GM23338 (cell line): ENCODE data around the gene KIF5A. TPM values are rescaled to one million over a fixed set of nuclear protein-coding genes. Genes with fewer than 3 reads are reported as not detected.

Experiments used
- ATAC-seq: fragments of 200-7000 bp; cut with Tn5 transposase; 3 replicates; pipeline ENCODE4 v1.9.1; 2020
- DNase-seq: peaks from one replicate; pipeline ENCODE4 v3.0.0-alpha.2; 2015; ENCODE audit warnings: low spot score
- H2AFZ ChIP-seq: fragments of 200-600 bp; sonication (generic); 2 replicates; pipeline ENCODE4 v1.8.0; 2016; ENCODE audit warnings: antibody characterized with exemption, mild to moderate bottlenecking, moderate library complexity
- H3F3A ChIP-seq: fragments of 200-600 bp; sonication (generic); replicated peaks from 2 replicates; pipeline ENCODE4 v1.8.0; 2017; ENCODE audit warnings: antibody characterized with exemption, mixed run types, low read depth
- H3K27ac ChIP-seq: fragments of 200-600 bp; sonication (generic); 2 replicates; pipeline ENCODE4 v1.6.1; 2016; ENCODE audit warnings: low read depth
- H3K27me3 ChIP-seq: fragments of 200-600 bp; sonication (generic); 2 replicates; pipeline ENCODE4 v1.8.0; 2016; ENCODE audit warnings: mild to moderate bottlenecking, mixed run types, moderate library complexity; ENCODE audit not compliant: insufficient read depth
- H3K36me3 ChIP-seq: fragments of 200-600 bp; sonication (generic); 2 replicates; pipeline ENCODE4 v1.8.0; 2016; ENCODE audit warnings: mild to moderate bottlenecking; ENCODE audit not compliant: insufficient read depth
- H3K4me1 ChIP-seq: fragments of 200-600 bp; sonication (generic); 2 replicates; pipeline ENCODE4 v1.8.0; 2016; ENCODE audit warnings: mild to moderate bottlenecking, moderate library complexity; ENCODE audit not compliant: insufficient read depth
- H3K4me2 ChIP-seq: fragments of 200-600 bp; sonication (generic); 2 replicates; pipeline ENCODE4 v1.7.1; 2017; ENCODE audit warnings: mixed run types
- H3K4me3 ChIP-seq: fragments of 200-600 bp; sonication (generic); 2 replicates; pipeline ENCODE4 v1.6.1; 2016; ENCODE audit warnings: mixed run types
- H3K79me2 ChIP-seq: fragments of 200-600 bp; sonication (generic); replicated peaks from 2 replicates; pipeline ENCODE4 v1.8.0; 2017; ENCODE audit warnings: mild to moderate bottlenecking; ENCODE audit not compliant: insufficient read depth
- H3K9me2 ChIP-seq: fragments of 200-600 bp; sonication (generic); 2 replicates; pipeline ENCODE4 v1.8.0; 2017; ENCODE audit not compliant: insufficient read depth
- H4K20me1 ChIP-seq: fragments of 200-600 bp; sonication (generic); replicated peaks from 2 replicates; pipeline ENCODE4 v1.8.0; 2017; ENCODE audit warnings: mild to moderate bottlenecking; ENCODE audit not compliant: insufficient read depth
- H3K27ac Mint-ChIP-seq: 2 replicates; pipeline ENCODE4 v1.8.0; 2020; ENCODE audit warnings: inconsistent platforms, mild to moderate bottlenecking, moderate library complexity, mixed read lengths
- H3K27me3 Mint-ChIP-seq: 3 replicates; pipeline ENCODE4 v1.8.0; 2022; ENCODE audit warnings: low read depth, mild to moderate bottlenecking, moderate library complexity, mixed read lengths, inconsistent platforms; ENCODE audit not compliant: insufficient read depth, poor library complexity
- H3K36me3 Mint-ChIP-seq: 3 replicates; pipeline ENCODE4 v1.8.0; 2021; ENCODE audit warnings: low read depth, mild to moderate bottlenecking, inconsistent platforms, moderate library complexity, mixed read lengths
- H3K4me1 Mint-ChIP-seq: 3 replicates; pipeline ENCODE4 v1.8.0; 2020; ENCODE audit warnings: mild to moderate bottlenecking, inconsistent platforms, mixed read lengths
- H3K4me3 Mint-ChIP-seq: 3 replicates; pipeline ENCODE4 v1.8.0; 2021; ENCODE audit warnings: moderate library complexity, mild to moderate bottlenecking, inconsistent platforms, mixed read lengths
- H3K9me3 Mint-ChIP-seq: 3 replicates; pipeline ENCODE4 v1.8.0; 2020; ENCODE audit warnings: moderate library complexity, mild to moderate bottlenecking, inconsistent platforms, mixed read lengths
- CREB1 ChIP-seq: fragments of 250-450 bp; sonication (Bioruptor Pico); IDR thresholded peaks from 2 replicates; pipeline ENCODE4 v1.5.0; 2020; ENCODE audit warnings: low read depth, mild to moderate bottlenecking, moderate library complexity
- EZH2 ChIP-seq: fragments of 200-600 bp; sonication (generic); IDR thresholded peaks from one replicate; pipeline ENCODE4 v1.8.0; 2017; ENCODE audit warnings: antibody characterized with exemption, mild to moderate bottlenecking, low read depth; ENCODE audit not compliant: unreplicated experiment
- EZH2phosphoT487 ChIP-seq: fragments of 200-600 bp; sonication (generic); IDR thresholded peaks from one replicate; pipeline ENCODE4 v1.8.1; 2018; ENCODE audit warnings: antibody characterized with exemption; ENCODE audit not compliant: unreplicated experiment
- NANOG ChIP-seq: IDR thresholded peaks from 2 replicates; pipeline ENCODE4 v1.6.1; 2016; ENCODE audit warnings: antibody characterized with exemption, borderline replicate concordance
- ZNF331 ChIP-seq: fragments of 250-450 bp; sonication (Bioruptor Pico); IDR thresholded peaks from 2 replicates; pipeline ENCODE4 v1.5.0; 2020; ENCODE audit warnings: low read depth, mild to moderate bottlenecking, moderate library complexity
- polyA plus RNA-seq: library from polyadenylated mRNA; unstranded; fragments of >200 nt; fragmentation: Nextera tagmentation; extraction: Ambion mirVana; gene quantifications from 2 replicates; pipeline ENCODE4 v1.2.1, GENCODE V29; 2016
- total RNA-seq: library from RNA; depleted of rRNA; stranded (reverse); fragments of >200 nt; shearing (Covaris generic); gene quantifications from 2 replicates; pipeline ENCODE4 v1.2.3, GENCODE V29; 2014
- TF ChIP-seq, protein P1 (sequence below), 2 experiments: fragments of 200-600 bp in 1 of 2; sonication (generic) in 1 of 2; conservative IDR thresholded peaks; 2 replicates each; pipeline versions ENCODE4 v1.5.1 to v1.6.1; 2016 to 2017; ENCODE audit warnings: antibody characterized with exemption in 2 of 2, low read depth in 2 of 2, mild to moderate bottlenecking in 2 of 2, moderate library complexity in 1 of 2
- TF ChIP-seq, protein P2 (sequence below): IDR thresholded peaks from one replicate; pipeline ENCODE4 v1.6.1; 2018; ENCODE audit warnings: antibody characterized with exemption; ENCODE audit not compliant: unreplicated experiment
- TF ChIP-seq, protein P3 (sequence below): IDR thresholded peaks from 2 replicates; pipeline ENCODE4 v1.6.1; 2016; ENCODE audit warnings: antibody characterized with exemption
- TF ChIP-seq, protein P4 (sequence below): fragments of 250-450 bp; sonication (Bioruptor Pico); IDR thresholded peaks from 2 replicates; pipeline ENCODE4 v1.5.0; 2020; ENCODE audit warnings: mild to moderate bottlenecking, moderate library complexity

Gene KIF5A
- total and polyA plus RNA-seq, 2 experiments from 2014 or later: 11.1 to 21.3 TPM

DNA sequence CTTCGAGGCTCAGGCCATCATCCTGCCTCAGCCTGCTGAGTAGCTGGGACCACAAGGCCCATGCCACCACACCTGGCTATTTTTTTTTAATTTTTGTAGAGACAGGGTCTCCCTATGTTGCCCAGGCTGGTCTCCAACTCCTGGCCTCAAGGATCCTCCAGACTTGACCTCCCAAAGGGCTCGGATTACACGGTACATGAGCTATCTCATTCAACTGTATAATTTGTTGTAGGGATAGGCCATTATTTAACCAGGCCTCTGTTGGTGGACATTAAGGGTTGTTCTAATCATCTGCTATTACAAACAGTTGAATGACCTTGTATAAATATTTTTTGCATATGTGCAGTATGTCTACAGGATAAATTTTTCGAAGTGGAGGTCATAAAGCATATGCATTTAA is 9.0 kb downstream of the KIF5A start:
- Histone ChIP-seq H2AFZ (no peak overlapping the region), H3K4me1 (peaks cover 12% of the 10 kb centered on the region; the same call in 1 of the 2 replicates), H3F3A (0 out of 2 replicates have a peak, but pooled peaks cover 4% of the 10 kb centered on the region), H3K36me3 (no peaks in the 10 kb centered on the region), H4K20me1 (peaks cover 18% of the 10 kb centered on the region), H3K27ac (no peak overlapping the region), H3K4me2 (no peak overlapping the region), H3K9me2 (no peaks in the 10 kb centered on the region), H3K27me3 (no peaks in the 10 kb centered on the region), H3K79me2 (peaks cover 16% of the 10 kb centered on the region; the same call in 1 of the 2 replicates), H3K4me3 (no peak overlapping the region)
- H3K27ac Mint-ChIP-seq: no peak overlapping the region
- no peaks in the 10 kb centered on the region for H3K27me3 Mint-ChIP-seq
- peaks cover 12% of the 10 kb centered on the region; the same call in 2 of the 3 replicates for H3K4me1 Mint-ChIP-seq
- DNase-seq: no peak
- H3K4me3 Mint-ChIP-seq: no peak overlapping the region
- ATAC-seq: no peak
- H3K36me3 Mint-ChIP-seq: peaks cover under 1% of the 10 kb centered on the region; the same call in 2 of the 3 replicates
- TF ChIP-seq NANOG: no peak
- TF ChIP-seq CREB1 (CRISPR knock-in tag): no peak
- TF ChIP-seq, protein P1, sequence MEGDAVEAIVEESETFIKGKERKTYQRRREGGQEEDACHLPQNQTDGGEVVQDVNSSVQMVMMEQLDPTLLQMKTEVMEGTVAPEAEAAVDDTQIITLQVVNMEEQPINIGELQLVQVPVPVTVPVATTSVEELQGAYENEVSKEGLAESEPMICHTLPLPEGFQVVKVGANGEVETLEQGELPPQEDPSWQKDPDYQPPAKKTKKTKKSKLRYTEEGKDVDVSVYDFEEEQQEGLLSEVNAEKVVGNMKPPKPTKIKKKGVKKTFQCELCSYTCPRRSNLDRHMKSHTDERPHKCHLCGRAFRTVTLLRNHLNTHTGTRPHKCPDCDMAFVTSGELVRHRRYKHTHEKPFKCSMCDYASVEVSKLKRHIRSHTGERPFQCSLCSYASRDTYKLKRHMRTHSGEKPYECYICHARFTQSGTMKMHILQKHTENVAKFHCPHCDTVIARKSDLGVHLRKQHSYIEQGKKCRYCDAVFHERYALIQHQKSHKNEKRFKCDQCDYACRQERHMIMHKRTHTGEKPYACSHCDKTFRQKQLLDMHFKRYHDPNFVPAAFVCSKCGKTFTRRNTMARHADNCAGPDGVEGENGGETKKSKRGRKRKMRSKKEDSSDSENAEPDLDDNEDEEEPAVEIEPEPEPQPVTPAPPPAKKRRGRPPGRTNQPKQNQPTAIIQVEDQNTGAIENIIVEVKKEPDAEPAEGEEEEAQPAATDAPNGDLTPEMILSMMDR (conservative IDR thresholded peaks at IDR 0.05; ENCODE audit: low read depth in 2 of 2): no peak
- TF ChIP-seq EZH2: no peak
- TF ChIP-seq, protein P2, sequence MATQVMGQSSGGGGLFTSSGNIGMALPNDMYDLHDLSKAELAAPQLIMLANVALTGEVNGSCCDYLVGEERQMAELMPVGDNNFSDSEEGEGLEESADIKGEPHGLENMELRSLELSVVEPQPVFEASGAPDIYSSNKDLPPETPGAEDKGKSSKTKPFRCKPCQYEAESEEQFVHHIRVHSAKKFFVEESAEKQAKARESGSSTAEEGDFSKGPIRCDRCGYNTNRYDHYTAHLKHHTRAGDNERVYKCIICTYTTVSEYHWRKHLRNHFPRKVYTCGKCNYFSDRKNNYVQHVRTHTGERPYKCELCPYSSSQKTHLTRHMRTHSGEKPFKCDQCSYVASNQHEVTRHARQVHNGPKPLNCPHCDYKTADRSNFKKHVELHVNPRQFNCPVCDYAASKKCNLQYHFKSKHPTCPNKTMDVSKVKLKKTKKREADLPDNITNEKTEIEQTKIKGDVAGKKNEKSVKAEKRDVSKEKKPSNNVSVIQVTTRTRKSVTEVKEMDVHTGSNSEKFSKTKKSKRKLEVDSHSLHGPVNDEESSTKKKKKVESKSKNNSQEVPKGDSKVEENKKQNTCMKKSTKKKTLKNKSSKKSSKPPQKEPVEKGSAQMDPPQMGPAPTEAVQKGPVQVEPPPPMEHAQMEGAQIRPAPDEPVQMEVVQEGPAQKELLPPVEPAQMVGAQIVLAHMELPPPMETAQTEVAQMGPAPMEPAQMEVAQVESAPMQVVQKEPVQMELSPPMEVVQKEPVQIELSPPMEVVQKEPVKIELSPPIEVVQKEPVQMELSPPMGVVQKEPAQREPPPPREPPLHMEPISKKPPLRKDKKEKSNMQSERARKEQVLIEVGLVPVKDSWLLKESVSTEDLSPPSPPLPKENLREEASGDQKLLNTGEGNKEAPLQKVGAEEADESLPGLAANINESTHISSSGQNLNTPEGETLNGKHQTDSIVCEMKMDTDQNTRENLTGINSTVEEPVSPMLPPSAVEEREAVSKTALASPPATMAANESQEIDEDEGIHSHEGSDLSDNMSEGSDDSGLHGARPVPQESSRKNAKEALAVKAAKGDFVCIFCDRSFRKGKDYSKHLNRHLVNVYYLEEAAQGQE: no peak
- H3K9me3 Mint-ChIP-seq: no peaks in the 10 kb centered on the region

DNA sequence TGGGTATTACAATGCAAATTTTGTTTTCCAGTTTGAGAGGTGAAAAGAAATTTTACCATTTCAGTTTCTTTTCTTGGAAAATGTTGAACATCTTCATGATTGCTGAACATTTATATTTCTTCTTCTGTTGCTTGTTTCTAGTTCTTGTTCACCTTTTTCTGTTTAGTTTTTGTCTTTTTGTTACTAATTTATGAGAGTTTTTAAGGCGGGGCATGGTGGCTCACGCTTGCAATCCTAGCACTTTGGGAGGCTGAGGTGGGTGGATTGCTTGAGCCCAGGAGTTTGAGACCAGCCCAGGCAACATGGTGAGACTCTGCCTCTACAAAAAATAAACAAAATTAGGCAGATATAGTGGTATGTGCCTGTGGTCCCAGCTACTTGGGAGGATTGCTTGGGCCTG is 10.7 kb downstream of the KIF5A start:
- H3K4me3 Mint-ChIP-seq: no peak overlapping the region
- Histone ChIP-seq H3K9me2 (no peaks in the 10 kb centered on the region), H3K27me3 (no peaks in the 10 kb centered on the region), H2AFZ (no peak overlapping the region), H3K4me3 (no peak overlapping the region), H3K4me2 (no peak overlapping the region), H3K27ac (no peak overlapping the region), H4K20me1 (peaks cover 5% of the 10 kb centered on the region; the same call in 1 of the 2 replicates), H3K36me3 (no peaks in the 10 kb centered on the region; the same call in 1 of the 2 replicates), H3F3A (no peaks in the 10 kb centered on the region), H3K4me1 (peaks cover 11% of the 10 kb centered on the region; the same call in 1 of the 2 replicates), H3K79me2 (peaks cover 16% of the 10 kb centered on the region; the same call in 1 of the 2 replicates)
- H3K4me1 Mint-ChIP-seq: peaks cover 8% of the 10 kb centered on the region; the same call in 2 of the 3 replicates
- H3K9me3 Mint-ChIP-seq: no peaks in the 10 kb centered on the region
- H3K27ac Mint-ChIP-seq: no peak overlapping the region
- H3K36me3 Mint-ChIP-seq: peaks cover 11% of the 10 kb centered on the region; the same call in 2 of the 3 replicates
- H3K27me3 Mint-ChIP-seq: no peaks in the 10 kb centered on the region
- no peak for ATAC-seq
- no peak for DNase-seq
- TF ChIP-seq, protein P3, sequence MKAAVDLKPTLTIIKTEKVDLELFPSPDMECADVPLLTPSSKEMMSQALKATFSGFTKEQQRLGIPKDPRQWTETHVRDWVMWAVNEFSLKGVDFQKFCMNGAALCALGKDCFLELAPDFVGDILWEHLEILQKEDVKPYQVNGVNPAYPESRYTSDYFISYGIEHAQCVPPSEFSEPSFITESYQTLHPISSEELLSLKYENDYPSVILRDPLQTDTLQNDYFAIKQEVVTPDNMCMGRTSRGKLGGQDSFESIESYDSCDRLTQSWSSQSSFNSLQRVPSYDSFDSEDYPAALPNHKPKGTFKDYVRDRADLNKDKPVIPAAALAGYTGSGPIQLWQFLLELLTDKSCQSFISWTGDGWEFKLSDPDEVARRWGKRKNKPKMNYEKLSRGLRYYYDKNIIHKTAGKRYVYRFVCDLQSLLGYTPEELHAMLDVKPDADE: no peak
- TF ChIP-seq EZH2phosphoT487 (no peak), ZNF331 (CRISPR knock-in tag) (no peak)
- TF ChIP-seq, protein P4, sequence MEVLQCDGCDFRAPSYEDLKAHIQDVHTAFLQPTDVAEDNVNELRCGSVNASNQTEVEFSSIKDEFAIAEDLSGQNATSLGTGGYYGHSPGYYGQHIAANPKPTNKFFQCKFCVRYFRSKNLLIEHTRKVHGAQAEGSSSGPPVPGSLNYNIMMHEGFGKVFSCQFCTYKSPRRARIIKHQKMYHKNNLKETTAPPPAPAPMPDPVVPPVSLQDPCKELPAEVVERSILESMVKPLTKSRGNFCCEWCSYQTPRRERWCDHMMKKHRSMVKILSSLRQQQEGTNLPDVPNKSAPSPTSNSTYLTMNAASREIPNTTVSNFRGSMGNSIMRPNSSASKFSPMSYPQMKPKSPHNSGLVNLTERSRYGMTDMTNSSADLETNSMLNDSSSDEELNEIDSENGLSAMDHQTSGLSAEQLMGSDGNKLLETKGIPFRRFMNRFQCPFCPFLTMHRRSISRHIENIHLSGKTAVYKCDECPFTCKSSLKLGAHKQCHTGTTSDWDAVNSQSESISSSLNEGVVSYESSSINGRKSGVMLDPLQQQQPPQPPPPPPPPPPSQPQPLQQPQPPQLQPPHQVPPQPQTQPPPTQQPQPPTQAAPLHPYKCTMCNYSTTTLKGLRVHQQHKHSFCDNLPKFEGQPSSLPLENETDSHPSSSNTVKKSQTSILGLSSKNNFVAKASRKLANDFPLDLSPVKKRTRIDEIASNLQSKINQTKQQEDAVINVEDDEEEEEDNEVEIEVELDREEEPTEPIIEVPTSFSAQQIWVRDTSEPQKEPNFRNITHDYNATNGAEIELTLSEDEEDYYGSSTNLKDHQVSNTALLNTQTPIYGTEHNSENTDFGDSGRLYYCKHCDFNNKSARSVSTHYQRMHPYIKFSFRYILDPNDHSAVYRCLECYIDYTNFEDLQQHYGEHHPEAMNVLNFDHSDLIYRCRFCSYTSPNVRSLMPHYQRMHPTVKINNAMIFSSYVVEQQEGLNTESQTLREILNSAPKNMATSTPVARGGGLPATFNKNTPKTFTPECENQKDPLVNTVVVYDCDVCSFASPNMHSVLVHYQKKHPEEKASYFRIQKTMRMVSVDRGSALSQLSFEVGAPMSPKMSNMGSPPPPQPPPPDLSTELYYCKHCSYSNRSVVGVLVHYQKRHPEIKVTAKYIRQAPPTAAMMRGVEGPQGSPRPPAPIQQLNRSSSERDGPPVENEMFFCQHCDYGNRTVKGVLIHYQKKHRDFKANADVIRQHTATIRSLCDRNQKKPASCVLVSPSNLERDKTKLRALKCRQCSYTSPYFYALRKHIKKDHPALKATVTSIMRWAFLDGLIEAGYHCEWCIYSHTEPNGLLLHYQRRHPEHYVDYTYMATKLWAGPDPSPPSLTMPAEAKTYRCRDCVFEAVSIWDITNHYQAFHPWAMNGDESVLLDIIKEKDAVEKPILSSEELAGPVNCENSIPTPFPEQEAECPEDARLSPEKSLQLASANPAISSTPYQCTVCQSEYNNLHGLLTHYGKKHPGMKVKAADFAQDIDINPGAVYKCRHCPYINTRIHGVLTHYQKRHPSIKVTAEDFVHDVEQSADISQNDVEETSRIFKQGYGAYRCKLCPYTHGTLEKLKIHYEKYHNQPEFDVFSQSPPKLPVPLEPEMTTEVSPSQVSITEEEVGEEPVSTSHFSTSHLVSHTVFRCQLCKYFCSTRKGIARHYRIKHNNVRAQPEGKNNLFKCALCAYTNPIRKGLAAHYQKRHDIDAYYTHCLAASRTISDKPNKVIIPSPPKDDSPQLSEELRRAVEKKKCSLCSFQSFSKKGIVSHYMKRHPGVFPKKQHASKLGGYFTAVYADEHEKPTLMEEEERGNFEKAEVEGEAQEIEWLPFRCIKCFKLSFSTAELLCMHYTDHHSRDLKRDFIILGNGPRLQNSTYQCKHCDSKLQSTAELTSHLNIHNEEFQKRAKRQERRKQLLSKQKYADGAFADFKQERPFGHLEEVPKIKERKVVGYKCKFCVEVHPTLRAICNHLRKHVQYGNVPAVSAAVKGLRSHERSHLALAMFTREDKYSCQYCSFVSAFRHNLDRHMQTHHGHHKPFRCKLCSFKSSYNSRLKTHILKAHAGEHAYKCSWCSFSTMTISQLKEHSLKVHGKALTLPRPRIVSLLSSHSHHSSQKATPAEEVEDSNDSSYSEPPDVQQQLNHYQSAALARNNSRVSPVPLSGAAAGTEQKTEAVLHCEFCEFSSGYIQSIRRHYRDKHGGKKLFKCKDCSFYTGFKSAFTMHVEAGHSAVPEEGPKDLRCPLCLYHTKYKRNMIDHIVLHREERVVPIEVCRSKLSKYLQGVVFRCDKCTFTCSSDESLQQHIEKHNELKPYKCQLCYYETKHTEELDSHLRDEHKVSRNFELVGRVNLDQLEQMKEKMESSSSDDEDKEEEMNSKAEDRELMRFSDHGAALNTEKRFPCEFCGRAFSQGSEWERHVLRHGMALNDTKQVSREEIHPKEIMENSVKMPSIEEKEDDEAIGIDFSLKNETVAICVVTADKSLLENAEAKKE (CRISPR knock-in tag): no peak
